Endothelial cell of umbilical vein (primary cell): ENCODE results near the gene AVL9. TPM values are rescaled to one million over a fixed set of nuclear protein-coding genes. Genes with fewer than 3 reads are reported as not detected.

Experiments
- BruUV-seq: library from RNA; stranded (reverse); fragments of 400-500 nt; replicated peaks from 2 replicates; lab custom pipeline; 2021; lab: Mats Ljungman, UMichigan
- CTCF ChIA-PET: fragments of 300-600, 350-600 bp; sonication (Branson Sonifier 250); formaldehyde crosslinking; loops from one replicate; lab custom pipeline; 2021; ENCODE audit warnings: antibody characterized with exemption, inconsistent platforms; lab: Charles Lee
- POLR2A ChIA-PET: fragments of 300-600, 350-600 bp; sonication (Branson Sonifier 250); formaldehyde crosslinking; loops from one replicate; lab custom pipeline; 2021; ENCODE audit warnings: antibody characterized with exemption, inconsistent platforms; lab: Charles Lee
- DNase-seq: peaks from one replicate; pipeline ENCODE4 v3.0.0-alpha.2; 2011; ENCODE audit warnings: low read depth, low spot score
- FAIRE-seq: peaks from 2 replicates; lab custom pipeline; 2011; peaks lifted over from hg19 to GRCh38; lab: Jason Lieb, UNC
- H2AFZ ChIP-seq: 2 replicates; pipeline ENCODE4 v1.6.0; 2012; ENCODE audit warnings: low read depth, low read length, control low read depth, inconsistent platforms
- H3K27ac ChIP-seq: 2 replicates; pipeline ENCODE4 v1.5.1; 2011; ENCODE audit warnings: low read depth, mild to moderate bottlenecking, control low read depth, low read length, moderate library complexity; ENCODE audit not compliant: insufficient read depth
- H3K27me3 ChIP-seq, 2 experiments: 2 replicates each; pipeline versions ENCODE4 v1.6.0 to v1.6.1; 2011; ENCODE audit warnings: low read length in 2 of 2, mixed read lengths in 1 of 2; ENCODE audit not compliant: control insufficient read depth in 2 of 2, insufficient read depth in 2 of 2
- H3K36me3 ChIP-seq, 2 experiments: 2 replicates in 1 of 2; 3 replicates in 1 of 2; pipeline ENCODE4 v1.5.1; 2011; ENCODE audit warnings: low read length in 2 of 2, mild to moderate bottlenecking in 1 of 2, moderate library complexity in 1 of 2; ENCODE audit not compliant: control insufficient read depth in 2 of 2, insufficient read depth in 2 of 2; ENCODE audit errors: extremely low read depth in 1 of 2
- H3K4me1 ChIP-seq: 3 replicates; pipeline ENCODE4 v1.5.1; 2011; ENCODE audit warnings: mild to moderate bottlenecking, low read length; ENCODE audit not compliant: control insufficient read depth, insufficient read depth; ENCODE audit errors: extremely low read depth
- H3K4me2 ChIP-seq: 2 replicates; pipeline ENCODE4 v1.6.1; 2011; ENCODE audit warnings: low read length, control low read depth, mixed read lengths; ENCODE audit not compliant: insufficient read depth
- H3K4me3 ChIP-seq, 3 experiments: fragments of 200-600 bp in 1 of 3; sonication (generic), shearing (Covaris generic) in 1 of 3; replicated peaks in 1 of 3; 2 replicates each; pipeline ENCODE4 v1.5.1; 2011 to 2016; ENCODE audit warnings: control low read depth in 3 of 3, low read length in 3 of 3, mild to moderate bottlenecking in 2 of 3, inconsistent platforms in 1 of 3, low read depth in 1 of 3, moderate library complexity in 1 of 3; ENCODE audit not compliant: insufficient read depth in 1 of 3
- H3K79me2 ChIP-seq: 2 replicates; pipeline ENCODE4 v1.6.0; 2012; ENCODE audit warnings: low read length, inconsistent platforms; ENCODE audit not compliant: control insufficient read depth, insufficient read depth
- H3K9ac ChIP-seq: replicated peaks from 2 replicates; pipeline ENCODE3; 2011; ENCODE audit warnings: low read length, control low read depth; ENCODE audit not compliant: insufficient read depth; ENCODE audit errors: extremely low read depth
- H3K9me1 ChIP-seq: replicated peaks from 3 replicates; pipeline ENCODE4 v1.6.0; 2011; ENCODE audit warnings: mild to moderate bottlenecking, low read length; ENCODE audit not compliant: control insufficient read depth, insufficient read depth; ENCODE audit errors: extremely low read depth
- H3K9me3 ChIP-seq: replicated peaks from 2 replicates; pipeline ENCODE4 v1.5.1; 2012; ENCODE audit warnings: low read length, inconsistent platforms; ENCODE audit not compliant: control insufficient read depth, insufficient read depth
- H4K20me1 ChIP-seq: replicated peaks from 2 replicates; pipeline ENCODE3; 2011; ENCODE audit warnings: mild to moderate bottlenecking, low read length; ENCODE audit not compliant: control insufficient read depth, insufficient read depth; ENCODE audit errors: extremely low read depth
- EZH2 ChIP-seq: IDR thresholded peaks from 2 replicates; pipeline ENCODE4 v1.6.1; 2012; ENCODE audit warnings: borderline replicate concordance, low read depth, mild to moderate bottlenecking, moderate library complexity, low read length, inconsistent platforms; ENCODE audit not compliant: severe bottlenecking
- FOS ChIP-seq: IDR thresholded peaks from 2 replicates; pipeline ENCODE4 v1.6.1; 2011; ENCODE audit warnings: mild to moderate bottlenecking, low read length, moderate library complexity, borderline replicate concordance; ENCODE audit not compliant: insufficient read depth
- GATA2 ChIP-seq: IDR thresholded peaks from 2 replicates; pipeline ENCODE4 v1.7.0; 2011; ENCODE audit warnings: low read depth, mild to moderate bottlenecking, moderate library complexity, mixed read lengths, low read length; ENCODE audit not compliant: insufficient read length, insufficient read depth
- JUN ChIP-seq: IDR thresholded peaks from 2 replicates; pipeline ENCODE4 v1.6.1; 2011; ENCODE audit warnings: borderline replicate concordance, low read depth; ENCODE audit not compliant: insufficient read length, insufficient read depth
- MAX ChIP-seq: IDR thresholded peaks from 2 replicates; pipeline ENCODE4 v1.6.1; 2011; ENCODE audit not compliant: insufficient read depth, insufficient read length
- MYC ChIP-seq: IDR thresholded peaks from one replicate; pipeline ENCODE4 v1.6.1; 2011; ENCODE audit warnings: mild to moderate bottlenecking, low read depth, low read length
- POLR2A ChIP-seq: IDR thresholded peaks from 2 replicates; pipeline ENCODE4 v1.6.1; 2012; ENCODE audit warnings: low read depth, mild to moderate bottlenecking, control low read depth, low read length
- POLR2AphosphoS5 ChIP-seq: IDR thresholded peaks from 2 replicates; pipeline ENCODE4 v1.6.1; 2012; ENCODE audit warnings: low read depth, mild to moderate bottlenecking, control low read depth, low read length, moderate library complexity; ENCODE audit not compliant: insufficient read depth
- dilution Hi-C: fragments of 300-500 bp; cut with MboI; formaldehyde crosslinking; loops from one replicate; pipeline ENCODE4 v1.15.0; 2019; ENCODE audit warnings: low sequenced_read_pairs; ENCODE audit not compliant: extremely low pct_ligation_motif_present
- intact Hi-C: fragments of 100-400 bp; cut with micrococcal nuclease; formaldehyde crosslinking; loops from one replicate; pipeline ENCODE4 v1.10.0; 2022
- polyA plus RNA-seq, 4 experiments: library from polyadenylated mRNA; depleted of rRNA in 3 of 4; stranded (reverse) in 3 of 4; unstranded in 1 of 4; fragments of >200 nt; gene quantifications; 2 replicates each; pipeline versions ENCODE4 v1.2.1 to v1.2.3, GENCODE V29; 2011 to 2012; ENCODE audit warnings: missing spikeins in 1 of 4
- total RNA-seq: library from RNA; stranded (reverse); gene quantifications from 2 replicates; pipeline ENCODE4 v1.2.3, GENCODE V29; 2021
- TF ChIP-seq, protein P1 (sequence below), 2 donors: IDR thresholded peaks; 1 replicate in 1 of 2; 2 replicates in 1 of 2; pipeline ENCODE4 v1.5.1; 2011; ENCODE audit warnings: low read length in 2 of 2, mild to moderate bottlenecking in 2 of 2, moderate library complexity in 2 of 2, control low read depth in 1 of 2, inconsistent platforms in 1 of 2, low read depth in 1 of 2; ENCODE audit not compliant: insufficient read depth in 1 of 2; ENCODE audit errors: extremely low read depth in 1 of 2

The AVL9 gene
- total and polyA plus RNA-seq, 2 donors (not counting 3 experiments of a cell fraction or from before 2014, with no cell fraction given) = 12.7 to 42.5 TPM

DNA sequence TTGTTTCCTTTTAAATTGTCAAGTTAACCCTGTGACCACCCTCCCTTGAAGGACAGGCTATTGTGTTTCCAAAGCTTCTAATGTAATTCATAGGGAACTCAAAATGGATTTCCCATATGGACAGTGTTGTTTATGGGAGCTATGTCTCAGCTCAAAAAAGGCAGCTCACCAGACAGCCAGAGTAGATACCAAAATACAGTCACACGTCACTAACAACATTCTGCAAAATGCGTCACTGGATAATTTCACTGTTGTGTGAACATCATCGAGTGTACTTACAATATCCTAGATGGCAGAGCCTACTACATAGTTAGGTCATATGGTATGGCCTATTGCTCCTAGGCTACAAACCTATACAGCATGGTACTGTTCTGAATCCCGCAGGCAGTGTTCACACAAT is 97.4 kb downstream of the AVL9 start:
- Histone ChIP-seq H3K27me3 (no peaks in the 10 kb centered on the region), H3K4me3 (no peak overlapping the region), H3K9ac (no peak overlapping the region), H3K9me3 (no peaks in the 10 kb centered on the region), H3K4me2 (no peak overlapping the region), H3K36me3 (no peaks in the 10 kb centered on the region), H2AFZ (no peak overlapping the region), H4K20me1 (no peaks in the 10 kb centered on the region), H3K4me1 (peaks cover 24% of the 10 kb centered on the region), H3K79me2 (no peaks in the 10 kb centered on the region), H3K9me1 (no peaks in the 10 kb centered on the region), H3K27ac (no peak overlapping the region)
- POLR2A ChIA-PET = no interaction called here
- DNase-seq (no peak), FAIRE-seq (no peak)
- dilution Hi-C loops (no loop called here), intact Hi-C loops (no loop called here)
- CTCF ChIA-PET = no interaction called here
- no TSS peak for BruUV-seq
- TF ChIP-seq MYC (no peak), POLR2A (no peak), EZH2 (no peak), MAX (no peak), GATA2 (no peak), FOS (no peak), POLR2AphosphoS5 (no peak)

DNA sequence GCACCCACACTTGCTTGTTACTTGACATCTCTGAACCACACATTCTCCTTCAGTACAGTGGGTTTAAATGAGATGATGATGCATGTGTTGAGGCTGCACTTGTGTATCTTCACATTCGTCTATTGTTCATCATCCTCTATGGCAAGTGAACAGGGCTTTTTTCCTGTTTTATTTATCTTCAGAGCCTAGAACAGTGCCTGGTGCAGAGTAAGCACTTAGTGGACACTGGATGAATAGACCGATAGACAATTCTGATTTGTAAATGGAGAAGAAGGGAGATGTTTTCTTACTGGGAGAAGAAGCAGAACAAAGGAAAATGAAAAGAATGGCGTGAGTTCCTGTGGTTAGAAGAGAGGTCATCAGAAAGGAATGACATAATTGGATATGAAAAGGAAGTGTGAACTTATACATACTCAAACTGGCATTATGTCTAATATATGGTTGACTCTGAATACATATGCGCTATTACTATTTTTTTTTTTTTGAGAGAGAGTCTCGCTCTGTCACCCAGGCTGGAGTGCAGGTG is 99.7 kb downstream of the AVL9 start:
- no peaks in the 10 kb centered on the region for H3K9me3 ChIP-seq
- H3K4me1 ChIP-seq = peaks cover 3% of the 10 kb centered on the region
- no peaks in the 10 kb centered on the region for H3K79me2 ChIP-seq
- no TSS peak for BruUV-seq
- peak overlapping the region; percentile 4 for H3K27ac ChIP-seq
- FAIRE-seq (peak; percentile 38), DNase-seq (no peak)
- ChIA-PET POLR2A (no interaction called here), CTCF (interaction anchor here (0.7 kb wide), 1 partner anchor 21 kb away, joined by 3 read pairs; no protein-coding TSS in a partner anchor)
- intact Hi-C loops (no loop called here), dilution Hi-C loops (no loop called here)
- no peaks in the 10 kb centered on the region for H3K27me3 ChIP-seq
- no peak overlapping the region for H3K9ac ChIP-seq
- H2AFZ ChIP-seq = no peak overlapping the region
- no peaks in the 10 kb centered on the region for H4K20me1 ChIP-seq
- H3K4me3 ChIP-seq = no peak overlapping the region
- no peaks in the 10 kb centered on the region for H3K36me3 ChIP-seq
- H3K9me1 ChIP-seq = no peaks in the 10 kb centered on the region
- H3K4me2 ChIP-seq = no peak overlapping the region
- no peak for TF ChIP-seq EZH2
- no peak for TF ChIP-seq POLR2A
- TF ChIP-seq, protein P1, sequence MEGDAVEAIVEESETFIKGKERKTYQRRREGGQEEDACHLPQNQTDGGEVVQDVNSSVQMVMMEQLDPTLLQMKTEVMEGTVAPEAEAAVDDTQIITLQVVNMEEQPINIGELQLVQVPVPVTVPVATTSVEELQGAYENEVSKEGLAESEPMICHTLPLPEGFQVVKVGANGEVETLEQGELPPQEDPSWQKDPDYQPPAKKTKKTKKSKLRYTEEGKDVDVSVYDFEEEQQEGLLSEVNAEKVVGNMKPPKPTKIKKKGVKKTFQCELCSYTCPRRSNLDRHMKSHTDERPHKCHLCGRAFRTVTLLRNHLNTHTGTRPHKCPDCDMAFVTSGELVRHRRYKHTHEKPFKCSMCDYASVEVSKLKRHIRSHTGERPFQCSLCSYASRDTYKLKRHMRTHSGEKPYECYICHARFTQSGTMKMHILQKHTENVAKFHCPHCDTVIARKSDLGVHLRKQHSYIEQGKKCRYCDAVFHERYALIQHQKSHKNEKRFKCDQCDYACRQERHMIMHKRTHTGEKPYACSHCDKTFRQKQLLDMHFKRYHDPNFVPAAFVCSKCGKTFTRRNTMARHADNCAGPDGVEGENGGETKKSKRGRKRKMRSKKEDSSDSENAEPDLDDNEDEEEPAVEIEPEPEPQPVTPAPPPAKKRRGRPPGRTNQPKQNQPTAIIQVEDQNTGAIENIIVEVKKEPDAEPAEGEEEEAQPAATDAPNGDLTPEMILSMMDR (IDR thresholded peaks at IDR 0.05; ENCODE audit: extremely low read depth in 1 of 2, insufficient read depth in 1 of 2, low read depth in 1 of 2, low read length in 2 of 2) = no peak
- TF ChIP-seq GATA2 = no peak
- no peak for TF ChIP-seq POLR2AphosphoS5
- TF ChIP-seq JUN = no peak
- no peak for TF ChIP-seq FOS
- no peak for TF ChIP-seq MYC
- no peak for TF ChIP-seq MAX
